Stimulated activated CD4-positive, alpha-beta T cell treated with anti-CD3 and anti-CD28 coated beads, Interleukin-12 subunit alpha, Interleukin-12 subunit beta, amount 100 ng/mL, for 48 hours (primary cell): Measurements from ENCODE around the gene FNDC3B.

Source experiments
- DNase-seq, 3 donors: peaks; one replicate each; pipeline ENCODE4 v3.0.0-alpha.2; 2020; ENCODE audit warnings: low read depth in 2 of 3, low spot score in 1 of 3

Gene FNDC3B

GRCh38 chr3:172442606-172443005, 403.2 kb downstream of the FNDC3B start:
- DNase-seq = no peak

- DNase-seq = no peak
Observed at GRCh38 chr3:172444821-172445220, 405.4 kb downstream of the FNDC3B start.

DNA sequence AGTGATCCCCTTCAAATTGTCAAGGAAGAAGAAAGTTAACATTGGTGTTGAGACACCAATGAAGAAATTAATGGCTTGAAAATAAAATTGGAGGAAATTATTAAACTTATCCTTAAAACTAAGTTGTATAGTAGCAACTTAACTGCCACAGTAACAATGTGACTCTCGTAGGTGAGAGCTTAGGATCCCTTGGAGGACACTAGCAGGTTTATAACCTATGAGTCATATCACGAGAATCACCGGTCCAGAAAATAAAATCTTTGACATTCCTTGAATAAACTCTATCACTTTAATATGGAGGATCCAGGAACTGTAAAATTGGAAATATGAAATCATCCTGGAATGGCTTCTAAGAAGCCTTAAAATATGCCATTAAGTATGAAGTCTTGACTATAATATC, 406.8 kb downstream of the FNDC3B start:
- DNase-seq = no peak

- no peak for DNase-seq
Observed at GRCh38 chr3:172447611-172448579, 408.5 kb downstream of the FNDC3B start, which contains the start of gene GHSR. TSS of gene GHSR (minus strand) at chr3:172448456. CDS start at chr3:172448413, 43 bp downstream.

DNA sequence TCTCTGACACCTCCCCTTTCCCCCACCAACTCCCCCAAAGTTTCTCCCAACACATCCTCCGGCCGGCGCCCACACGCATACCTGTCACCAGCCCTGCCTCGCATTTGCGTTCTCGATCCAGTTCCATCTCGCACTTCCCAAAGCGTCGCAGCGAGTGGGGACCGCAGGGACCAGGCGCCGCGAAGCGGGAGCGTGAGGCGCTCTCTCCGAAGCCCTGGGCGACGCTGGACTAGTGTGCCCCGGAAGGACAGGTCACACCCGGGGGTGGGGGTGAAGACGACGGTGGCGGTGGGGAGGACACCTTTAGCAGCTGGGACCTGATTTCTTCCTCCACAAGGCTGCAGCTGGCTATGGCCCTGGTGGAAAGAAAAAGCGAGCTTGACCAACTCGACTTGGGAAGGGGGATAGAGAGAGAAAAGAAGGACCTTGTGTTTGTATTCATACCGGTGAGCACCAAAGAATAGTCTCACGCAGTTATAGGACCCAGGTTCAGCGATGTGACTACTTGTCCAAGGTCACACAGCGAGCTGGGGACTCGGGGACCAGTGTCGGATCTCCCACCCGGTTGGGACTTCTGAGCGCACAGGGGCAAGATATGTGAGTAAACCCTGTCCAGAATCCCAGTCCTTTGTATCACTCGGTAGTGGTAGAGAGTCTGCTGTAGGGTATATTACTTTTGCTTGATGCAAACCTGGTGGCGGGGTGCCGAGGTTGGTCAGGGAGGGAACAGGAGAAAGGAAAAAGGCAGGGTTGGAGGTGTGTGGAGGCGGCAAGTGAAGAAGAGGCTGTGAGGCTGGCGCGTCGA, 409.5 kb downstream of the FNDC3B start:
- DNase-seq = no peak

DNA sequence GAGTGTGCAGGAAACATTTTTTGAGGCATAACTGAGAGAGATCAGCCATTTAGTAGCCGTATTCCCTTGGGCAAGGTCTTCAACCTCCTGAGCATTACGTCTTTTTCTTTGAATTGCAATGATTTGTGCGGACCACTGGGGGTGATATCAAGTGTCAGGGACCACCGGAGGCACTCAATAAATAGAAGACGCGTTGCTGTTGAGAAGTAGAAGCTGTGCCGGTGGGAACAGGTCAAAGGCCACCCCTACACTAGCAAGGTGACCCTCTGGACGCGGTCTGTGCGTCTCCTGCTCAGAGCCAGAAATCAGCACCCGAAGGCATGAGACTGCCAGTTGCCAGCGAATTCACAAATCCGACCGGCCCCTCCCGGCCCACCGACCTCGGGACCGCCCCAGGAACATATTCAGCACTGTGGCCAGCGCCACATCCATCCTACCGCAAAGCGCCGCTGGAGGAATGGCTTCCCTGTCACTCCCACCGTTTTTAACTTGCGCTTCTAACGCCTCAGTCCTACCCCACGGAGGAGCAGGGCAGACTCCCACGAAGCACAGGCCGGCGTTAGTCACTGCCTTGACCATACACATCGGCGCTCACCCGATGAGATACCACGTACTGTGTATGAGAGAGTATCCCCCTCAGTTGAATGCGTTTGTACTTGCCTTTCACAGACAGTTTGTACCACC, 410.2 kb downstream of the FNDC3B start:
- DNase-seq = no peak
